IMR-90 (cell line): Measurements from ENCODE around the gene NTNG2. TPM values are rescaled to one million over a fixed set of nuclear protein-coding genes. Genes with fewer than 3 reads are reported as not detected.

Experiments used
- ATAC-seq: fragments of 200-7000 bp; cut with Tn5 transposase; 2 replicates; pipeline ENCODE4 v1.9.1; 2020; ENCODE audit warnings: low read depth, mild to moderate bottlenecking, moderate library complexity
- BruUV-seq: library from RNA; stranded (reverse); fragments of 400-500 nt; replicated peaks from 2 replicates; lab custom pipeline; 2021; lab: Mats Ljungman, UMichigan
- CTCF ChIA-PET: fragments of 300-600 bp; formaldehyde crosslinking; extraction: SDS; loops from one replicate; lab custom pipeline; 2021; ENCODE audit warnings: antibody characterized with exemption; lab: Yijun Ruan, JAX
- POLR2A ChIA-PET: fragments of 300-600 bp; sonication (Branson Sonifier 250); formaldehyde crosslinking; loops from one replicate; lab custom pipeline; 2022; ENCODE audit warnings: antibody characterized with exemption; ENCODE audit not compliant: unreplicated experiment; lab: Charles Lee
- DNase-seq: peaks from one replicate; pipeline ENCODE4 v3.0.0; 2013
- H2AFZ ChIP-seq: replicated peaks from 2 replicates; pipeline ENCODE3; 2013; ENCODE audit warnings: low read length, mild to moderate bottlenecking; ENCODE audit not compliant: poor library complexity
- H2AK5ac ChIP-seq: 2 replicates; pipeline ENCODE4 v1.6.1; 2013; ENCODE audit warnings: low read depth, low read length, inconsistent platforms
- H2AK9ac ChIP-seq: replicated peaks from 2 replicates; pipeline ENCODE3; 2013; ENCODE audit warnings: mild to moderate bottlenecking, low read depth, low read length, moderate library complexity; ENCODE audit not compliant: poor library complexity
- H2BK120ac ChIP-seq: 2 replicates; pipeline ENCODE4 v1.6.1; 2013; ENCODE audit warnings: low read depth, low read length, inconsistent platforms
- H2BK15ac ChIP-seq: 3 replicates; pipeline ENCODE4 v1.6.1; 2013; ENCODE audit warnings: low read depth, low read length, inconsistent platforms
- H2BK20ac ChIP-seq: 2 replicates; pipeline ENCODE4 v1.6.1; 2013; ENCODE audit warnings: low read depth, mild to moderate bottlenecking, inconsistent platforms, low read length, moderate library complexity
- H2BK5ac ChIP-seq: 2 replicates; pipeline ENCODE4 v1.6.1; 2013; ENCODE audit warnings: mild to moderate bottlenecking, low read depth, low read length, inconsistent platforms; ENCODE audit not compliant: poor library complexity, severe bottlenecking
- H3K14ac ChIP-seq: replicated peaks from 2 replicates; pipeline ENCODE4 v1.6.1; 2013; ENCODE audit warnings: low read depth, low read length, inconsistent platforms
- H3K18ac ChIP-seq: 2 replicates; pipeline ENCODE4 v1.6.1; 2013; ENCODE audit warnings: low read depth, low read length, control low read depth
- H3K23ac ChIP-seq: 2 replicates; pipeline ENCODE4 v1.6.1; 2013; ENCODE audit warnings: low read depth, low read length, inconsistent platforms
- H3K27ac ChIP-seq: 2 replicates; pipeline ENCODE4 v1.5.1; 2013; ENCODE audit warnings: mild to moderate bottlenecking, control low read depth, low read length; ENCODE audit not compliant: insufficient read depth
- H3K27me3 ChIP-seq: 2 replicates; pipeline ENCODE4 v1.6.1; 2013; ENCODE audit warnings: low read length; ENCODE audit not compliant: control insufficient read depth, insufficient read depth
- H3K36me3 ChIP-seq: 2 replicates; pipeline ENCODE4 v1.6.1; 2013; ENCODE audit warnings: low read length, mixed read lengths; ENCODE audit not compliant: control insufficient read depth, insufficient read depth
- H3K4ac ChIP-seq: 2 replicates; pipeline ENCODE4 v1.6.1; 2013; ENCODE audit warnings: low read depth, low read length, inconsistent platforms
- H3K4me1 ChIP-seq: 2 replicates; pipeline ENCODE4 v1.6.1; 2013; ENCODE audit warnings: low read length, mixed read lengths; ENCODE audit not compliant: control insufficient read depth, insufficient read depth
- H3K4me2 ChIP-seq: 2 replicates; pipeline ENCODE4 v1.6.1; 2013; ENCODE audit warnings: low read depth, mild to moderate bottlenecking, control low read depth, low read length, moderate library complexity
- H3K4me3 ChIP-seq: 2 replicates; pipeline ENCODE4 v1.5.1; 2013; ENCODE audit warnings: low read depth, mild to moderate bottlenecking, control low read depth, low read length, moderate library complexity; ENCODE audit not compliant: insufficient read depth
- H3K56ac ChIP-seq: 2 replicates; pipeline ENCODE4 v1.6.1; 2013; ENCODE audit warnings: low read length, inconsistent platforms; ENCODE audit not compliant: insufficient read depth; ENCODE audit errors: extremely low read depth
- H3K79me1 ChIP-seq, 2 experiments: 2 replicates each; pipeline ENCODE4 v1.6.1; 2013; ENCODE audit warnings: low read length in 2 of 2, inconsistent platforms in 1 of 2, low read depth in 1 of 2
- H3K9ac ChIP-seq: 2 replicates; pipeline ENCODE4 v1.6.1; 2013; ENCODE audit warnings: low read depth, low read length, control low read depth
- H3K9me1 ChIP-seq: 2 replicates; pipeline ENCODE4 v1.6.1; 2013; ENCODE audit warnings: low read length, inconsistent platforms; ENCODE audit not compliant: insufficient read depth
- H3K9me3 ChIP-seq: 2 replicates; pipeline ENCODE4 v1.6.1; 2013; ENCODE audit warnings: low read length; ENCODE audit not compliant: control insufficient read depth, insufficient read depth
- H4K20me1 ChIP-seq: 2 replicates; pipeline ENCODE4 v1.6.1; 2013; ENCODE audit warnings: low read length, inconsistent platforms; ENCODE audit not compliant: insufficient read depth
- H4K5ac ChIP-seq: 2 replicates; pipeline ENCODE4 v1.6.1; 2013; ENCODE audit warnings: mild to moderate bottlenecking, low read depth, low read length, control low read depth
- H4K8ac ChIP-seq, 2 experiments: 2 replicates each; pipeline ENCODE4 v1.6.1; 2013; ENCODE audit warnings: low read depth in 2 of 2, low read length in 2 of 2, control low read depth in 1 of 2, inconsistent platforms in 1 of 2
- H4K91ac ChIP-seq: 2 replicates; pipeline ENCODE4 v1.6.1; 2013; ENCODE audit warnings: low read depth, low read length, inconsistent platforms; ENCODE audit not compliant: insufficient read depth
- MAFK ChIP-seq: IDR thresholded peaks from 2 replicates; pipeline ENCODE4 v1.6.1; 2012; ENCODE audit warnings: low read depth, low read length, improper control_type of control experiment
- RFX5 ChIP-seq: IDR thresholded peaks from 2 replicates; pipeline ENCODE4 v1.8.0; 2012; ENCODE audit warnings: low read depth, mild to moderate bottlenecking, low read length, moderate library complexity
- SMC3 ChIP-seq: fragments of 150-350 bp; IDR thresholded peaks from 2 replicates; pipeline ENCODE4 v1.6.1; 2016; ENCODE audit warnings: low read depth, mild to moderate bottlenecking, antibody characterized with exemption, low read length, moderate library complexity
- WGBS, 2 experiments: methylation state at CpG; one replicate each; pipeline versions ENCODE4 v1.1.5 to v1.1.7; 2013; ENCODE audit warnings: missing lambda C conversion rate in 2 of 2; ENCODE audit not compliant: insufficient read length in 1 of 2; ENCODE audit errors: extremely low coverage in 2 of 2; 5-methylcytosine and 5-hydroxymethylcytosine counted together
- dilution Hi-C: fragments of 300-500 bp; cut with HindIII; formaldehyde crosslinking; loops from one replicate; pipeline ENCODE4 v1.14.3; 2018; ENCODE audit warnings: low sequenced_read_pairs; ENCODE audit not compliant: unreplicated experiment
- in situ Hi-C: fragments of 300-500 bp; cut with MboI; formaldehyde crosslinking; loops from 3 replicates; pipeline ENCODE4 v1.14.3; 2019; ENCODE audit warnings: low sequenced_read_pairs, inconsistent platforms, mixed read lengths
- intact Hi-C: fragments of 100-400 bp; cut with micrococcal nuclease; formaldehyde crosslinking; loops from 2 replicates; pipeline ENCODE4 v1.10.0; 2022
- polyA plus RNA-seq, 3 experiments: library from polyadenylated mRNA; depleted of rRNA; stranded (reverse); fragments of >200 nt; gene quantifications; 2 replicates each; pipeline ENCODE4 v1.2.3, GENCODE V29; 2012; ENCODE audit warnings: low replicate concordance in 1 of 3
- total RNA-seq: library from RNA; depleted of rRNA; stranded (reverse); fragments of >200 nt; gene quantifications from 2 replicates; pipeline ENCODE4 v1.2.3, GENCODE V29; 2012

Gene NTNG2
- total and polyA plus RNA-seq, 2 of the 4 experiments (the other 2 are of a cell fraction) = 0.54 to 0.84 TPM

DNA sequence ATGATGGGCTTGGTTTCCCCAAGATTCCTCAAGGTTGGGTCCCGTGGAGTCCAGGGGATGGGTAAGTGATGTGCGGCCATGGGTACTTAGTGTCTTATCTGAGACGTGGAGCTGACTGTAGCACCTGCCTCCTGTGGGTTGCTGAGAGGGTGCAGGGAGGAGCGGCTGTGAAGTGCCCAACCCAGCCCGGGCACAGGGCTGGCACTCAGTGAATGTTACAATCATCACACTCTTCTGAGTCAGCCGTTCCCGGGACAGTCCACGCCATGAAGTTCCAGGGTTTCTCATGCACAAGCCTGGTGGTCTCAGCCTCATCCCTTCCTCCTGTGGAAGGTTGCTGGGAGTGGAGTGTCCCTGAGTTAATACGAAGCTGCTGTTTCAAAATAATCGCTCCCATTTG, 29.1 kb downstream of the NTNG2 start:
- no peak for ATAC-seq
- Histone ChIP-seq H4K91ac (no peak overlapping the region), H3K9ac (no peak overlapping the region), H3K14ac (no peak overlapping the region), H3K56ac (no peak overlapping the region), H3K4me3 (no peak overlapping the region), H4K8ac (no peak overlapping the region), H3K9me1 (no peaks in the 10 kb centered on the region), H2AFZ (no peak overlapping the region), H3K4ac (no peak overlapping the region), H3K23ac (no peak overlapping the region), H2AK5ac (no peak overlapping the region), H3K4me1 (no peaks in the 10 kb centered on the region), H4K5ac (no peak overlapping the region), H3K4me2 (no peak overlapping the region), H2BK20ac (no peak overlapping the region), H3K9me3 (no peaks in the 10 kb centered on the region), H3K79me1 (no peaks in the 10 kb centered on the region), H2BK120ac (no peak overlapping the region), H2BK15ac (no peak overlapping the region), H3K18ac (no peak overlapping the region), H2BK5ac (no peak overlapping the region), H2AK9ac (no peak overlapping the region), H3K27ac (no peak overlapping the region), H4K20me1 (no peaks in the 10 kb centered on the region; the same call in 1 of the 2 replicates), H3K36me3 (no peaks in the 10 kb centered on the region), H3K27me3 (peaks cover 36% of the 10 kb centered on the region)
- WGBS, 2 experiments = no CpG with 5 or more reads among the region's 10 CpGs
- POLR2A ChIA-PET = no interaction called here
- intact Hi-C loops = no loop called here
- dilution Hi-C loops = no loop called here
- in situ Hi-C loops = no loop called here
- BruUV-seq = no TSS peak
- no peak for DNase-seq
- TF ChIP-seq RFX5 (no peak), SMC3 (no peak), MAFK (no peak)
- CTCF ChIA-PET = interaction anchor here (0.7 kb wide), 1 partner anchor 428 kb away, joined by 4 read pairs; no protein-coding TSS in a partner anchor
